ENCODE results near the gene DENND6A. TPM values are rescaled to one million over a fixed set of nuclear protein-coding genes. Genes with fewer than 3 reads are reported as not detected.
"Not testable (repeated sequence)": the region's sequence is repeated elsewhere in the genome, so short reads cannot be mapped to it uniquely, and the experiment has no call there.

The DENND6A gene
- total RNA-seq, 1 donor from 2014 or later = 29.7 TPM

GRCh38 chr3:57617739-57618138 lies 75.1 kb downstream of the DENND6A start:
- no peaks in the 10 kb centered on the region for H3K27me3 ChIP-seq (ENCODE audit: control insufficient read depth in 3 of 3, insufficient read depth in 3 of 3, low read length in 3 of 3)
- H3K4me1 ChIP-seq (ENCODE audit: control insufficient read depth in 3 of 3, insufficient read depth in 3 of 3, low read length in 3 of 3) = no peaks in the 10 kb centered on the region
- no peak overlapping the region for H3K9ac ChIP-seq (ENCODE audit: low read depth in 1 of 3, low read length in 3 of 3)
- H3K27ac ChIP-seq (ENCODE audit: low read depth, low read length) = no peak overlapping the region
- no peaks in the 10 kb centered on the region for H3K9me3 ChIP-seq (ENCODE audit: control insufficient read depth in 3 of 3, low read length in 3 of 3)
- H3K36me3 ChIP-seq (ENCODE audit: control insufficient read depth in 3 of 3, insufficient read depth in 3 of 3, low read length in 3 of 3) = peaks cover 0 to 2% (median under 1%) of the 10 kb centered on the region in 3 donors
- H3K4me3 ChIP-seq (ENCODE audit: low read length in 3 of 3) = no peak overlapping the region

DNA sequence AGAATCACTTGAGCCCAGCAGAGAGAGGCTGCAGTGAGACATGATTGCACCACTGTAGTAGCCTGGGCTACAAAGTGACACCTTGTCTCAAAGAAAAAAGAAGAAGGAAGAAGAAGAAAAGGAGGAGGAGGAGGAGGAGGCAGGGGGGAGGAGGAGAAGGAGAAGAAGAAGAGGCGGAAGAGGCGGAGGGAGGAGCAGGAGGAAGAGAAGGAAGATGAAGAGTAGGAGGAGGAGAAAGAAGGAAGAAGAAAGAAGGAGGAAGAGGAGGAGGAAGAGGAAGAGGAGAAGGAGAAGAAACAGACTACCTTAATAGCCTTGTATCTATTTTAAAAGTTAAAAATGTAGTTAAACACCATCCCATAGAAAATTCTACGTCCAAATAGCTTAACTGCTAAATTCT lies 76.6 kb downstream of the DENND6A start:
- no peaks in the 10 kb centered on the region for H3K36me3 ChIP-seq (ENCODE audit: control insufficient read depth in 3 of 3, insufficient read depth in 3 of 3, low read length in 3 of 3)
- no peaks in the 10 kb centered on the region for H3K27me3 ChIP-seq (ENCODE audit: control insufficient read depth in 3 of 3, insufficient read depth in 3 of 3, low read length in 3 of 3)
- no peak overlapping the region for H3K9ac ChIP-seq (ENCODE audit: low read depth in 1 of 3, low read length in 3 of 3)
- no peak overlapping the region for H3K4me3 ChIP-seq (ENCODE audit: low read length in 3 of 3)
- H3K4me1 ChIP-seq (ENCODE audit: control insufficient read depth in 3 of 3, insufficient read depth in 3 of 3, low read length in 3 of 3) = no peaks in the 10 kb centered on the region
- H3K27ac ChIP-seq (ENCODE audit: low read depth, low read length) = no peak overlapping the region
- no peaks in the 10 kb centered on the region for H3K9me3 ChIP-seq (ENCODE audit: control insufficient read depth in 3 of 3, low read length in 3 of 3)

- H3K36me3 ChIP-seq (ENCODE audit: control insufficient read depth in 3 of 3, insufficient read depth in 3 of 3, low read length in 3 of 3); H3K9ac ChIP-seq (ENCODE audit: low read depth in 1 of 3, low read length in 3 of 3); H3K9me3 ChIP-seq (ENCODE audit: control insufficient read depth in 3 of 3, low read length in 3 of 3); H3K27me3 ChIP-seq (ENCODE audit: control insufficient read depth in 3 of 3, insufficient read depth in 3 of 3, low read length in 3 of 3); H3K27ac ChIP-seq (ENCODE audit: low read depth, low read length); H3K4me3 ChIP-seq (ENCODE audit: low read length in 3 of 3); H3K4me1 ChIP-seq (ENCODE audit: control insufficient read depth in 3 of 3, insufficient read depth in 3 of 3, low read length in 3 of 3): not testable (repeated sequence)
These were observed 81.0 kb downstream of the DENND6A start for GRCh38 chr3:57611870-57612269.

GRCh38 chr3:57605683-57606082 lies 87.2 kb downstream of the DENND6A start:
- Histone ChIP-seq H3K27ac (ENCODE audit: low read depth, low read length) (no peak overlapping the region), H3K36me3 (ENCODE audit: control insufficient read depth in 3 of 3, insufficient read depth in 3 of 3, low read length in 3 of 3) (peaks cover 0 to 5% (median 3%) of the 10 kb centered on the region in 3 donors), H3K9ac (ENCODE audit: low read depth in 1 of 3, low read length in 3 of 3) (no peak overlapping the region), H3K27me3 (ENCODE audit: control insufficient read depth in 3 of 3, insufficient read depth in 3 of 3, low read length in 3 of 3) (no peaks in the 10 kb centered on the region), H3K4me1 (ENCODE audit: control insufficient read depth in 3 of 3, insufficient read depth in 3 of 3, low read length in 3 of 3) (no peaks in the 10 kb centered on the region), H3K4me3 (ENCODE audit: low read length in 3 of 3) (no peak overlapping the region), H3K9me3 (ENCODE audit: control insufficient read depth in 3 of 3, low read length in 3 of 3) (no peaks in the 10 kb centered on the region)

DNA sequence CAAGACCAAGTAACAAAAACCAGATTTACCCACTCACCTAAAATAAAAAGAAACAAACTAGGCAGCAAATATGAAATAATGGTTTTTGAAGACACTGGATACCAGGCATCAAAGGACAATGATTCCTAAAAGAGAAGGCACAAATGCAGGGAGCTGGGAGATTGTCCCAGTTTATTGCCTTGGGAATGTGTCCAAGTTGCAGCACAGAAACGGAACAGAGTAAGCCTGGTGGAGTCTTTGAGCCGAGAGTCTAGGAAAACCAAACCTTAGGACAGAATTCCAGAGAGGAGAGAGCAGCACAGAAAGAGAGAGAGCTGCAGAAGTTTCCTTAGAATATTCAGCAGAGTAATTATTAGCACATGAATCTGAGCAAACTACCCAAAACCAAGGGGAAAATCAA lies 87.9 kb downstream of the DENND6A start:
- H3K27me3 ChIP-seq (ENCODE audit: control insufficient read depth in 3 of 3, insufficient read depth in 3 of 3, low read length in 3 of 3) = no peaks in the 10 kb centered on the region
- peaks cover 2 to 5% (median 3%) of the 10 kb centered on the region in 3 donors for H3K36me3 ChIP-seq (ENCODE audit: control insufficient read depth in 3 of 3, insufficient read depth in 3 of 3, low read length in 3 of 3)
- H3K4me3 ChIP-seq (ENCODE audit: low read length in 3 of 3) = no peak overlapping the region
- H3K9me3 ChIP-seq (ENCODE audit: control insufficient read depth in 3 of 3, low read length in 3 of 3) = no peaks in the 10 kb centered on the region
- H3K9ac ChIP-seq (ENCODE audit: low read depth in 1 of 3, low read length in 3 of 3) = no peak overlapping the region
- no peak overlapping the region for H3K27ac ChIP-seq (ENCODE audit: low read depth, low read length)
- no peaks in the 10 kb centered on the region for H3K4me1 ChIP-seq (ENCODE audit: control insufficient read depth in 3 of 3, insufficient read depth in 3 of 3, low read length in 3 of 3)

- Histone ChIP-seq H3K9ac (ENCODE audit: low read depth in 1 of 3, low read length in 3 of 3) (no peak overlapping the region), H3K27ac (ENCODE audit: low read depth, low read length) (no peak overlapping the region), H3K27me3 (ENCODE audit: control insufficient read depth in 3 of 3, insufficient read depth in 3 of 3, low read length in 3 of 3) (no peaks in the 10 kb centered on the region), H3K4me1 (ENCODE audit: control insufficient read depth in 3 of 3, insufficient read depth in 3 of 3, low read length in 3 of 3) (peaks cover 10 to 17% (median 11%) of the 10 kb centered on the region in 3 donors), H3K9me3 (ENCODE audit: control insufficient read depth in 3 of 3, low read length in 3 of 3) (no peaks in the 10 kb centered on the region), H3K36me3 (ENCODE audit: control insufficient read depth in 3 of 3, insufficient read depth in 3 of 3, low read length in 3 of 3) (peaks cover 2 to 3% (median 3%) of the 10 kb centered on the region in 3 donors), H3K4me3 (ENCODE audit: low read length in 3 of 3) (no peak overlapping the region)
These were observed 92.7 kb downstream of the DENND6A start for GRCh38 chr3:57600195-57600594.

DNA sequence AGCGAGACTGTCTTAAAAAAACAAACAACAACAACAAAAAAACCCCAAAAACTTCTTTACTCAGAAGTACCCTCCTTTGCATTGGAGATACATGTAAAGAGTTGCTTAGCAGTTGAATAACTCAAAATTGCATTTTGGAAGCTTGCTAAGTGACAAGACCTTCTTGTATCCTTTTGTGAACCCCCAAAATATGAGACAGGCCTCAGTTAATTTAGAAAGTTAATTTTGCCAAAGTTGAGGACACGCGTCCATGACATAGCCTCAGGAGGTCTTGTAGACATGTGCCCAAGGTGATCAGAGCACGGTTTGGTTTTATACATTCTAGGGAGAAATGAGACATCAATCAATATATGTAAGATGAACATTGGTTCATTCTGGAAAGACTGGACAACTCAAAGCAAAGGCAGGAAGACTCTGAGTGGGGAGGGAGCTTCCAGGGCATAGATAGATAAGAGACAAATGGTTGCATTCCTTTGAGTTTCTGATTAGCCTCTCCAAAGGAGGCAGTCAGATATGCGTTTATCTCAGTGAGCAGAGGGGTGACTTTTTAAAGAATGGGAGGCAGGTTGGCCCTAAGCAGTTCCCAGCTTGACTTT lies 94.0 kb downstream of the DENND6A start:
- Histone ChIP-seq H3K27me3 (ENCODE audit: control insufficient read depth in 3 of 3, insufficient read depth in 3 of 3, low read length in 3 of 3) (no peaks in the 10 kb centered on the region), H3K9me3 (ENCODE audit: control insufficient read depth in 3 of 3, low read length in 3 of 3) (no peaks in the 10 kb centered on the region), H3K36me3 (ENCODE audit: control insufficient read depth in 3 of 3, insufficient read depth in 3 of 3, low read length in 3 of 3) (peaks cover 2 to 3% (median 3%) of the 10 kb centered on the region in 3 donors), H3K27ac (ENCODE audit: low read depth, low read length) (peak overlapping the region; percentile 99), H3K4me3 (ENCODE audit: low read length in 3 of 3) (peak overlapping the region; percentile 86 to 99 (median 96)), H3K4me1 (ENCODE audit: control insufficient read depth in 3 of 3, insufficient read depth in 3 of 3, low read length in 3 of 3) (peaks cover 20 to 28% (median 21%) of the 10 kb centered on the region in 3 donors), H3K9ac (ENCODE audit: low read depth in 1 of 3, low read length in 3 of 3) (peak overlapping the region in 2 of 3 donors; percentile 87 to 94)

- Histone ChIP-seq H3K27ac (ENCODE audit: low read depth, low read length) (peak within 1 kb of the TSS; percentile 99), H3K4me1 (ENCODE audit: control insufficient read depth in 3 of 3, insufficient read depth in 3 of 3, low read length in 3 of 3) (peaks cover 20 to 35% (median 21%) of the 10 kb centered on the region in 3 donors), H3K4me3 (ENCODE audit: low read length in 3 of 3) (peak within 1 kb of the TSS; percentile 89 to 99 (median 99)), H3K9ac (ENCODE audit: low read depth in 1 of 3, low read length in 3 of 3) (peak within 1 kb of the TSS; percentile 96 to 100 (median 99)), H3K9me3 (ENCODE audit: control insufficient read depth in 3 of 3, low read length in 3 of 3) (no peaks in the 10 kb centered on the region), H3K27me3 (ENCODE audit: control insufficient read depth in 3 of 3, insufficient read depth in 3 of 3, low read length in 3 of 3) (no peaks in the 10 kb centered on the region), H3K36me3 (ENCODE audit: control insufficient read depth in 3 of 3, insufficient read depth in 3 of 3, low read length in 3 of 3) (peaks cover 2 to 5% (median 3%) of the 10 kb centered on the region in 3 donors)
These were observed 95.6 kb downstream of the DENND6A start, which contains the start of gene ARF4 for GRCh38 chr3:57597127-57597923. Gene ARF4, minus strand, starts transcription at chr3:57597344. Its CDS starts 204 bp downstream, at chr3:57597140.

- Histone ChIP-seq H3K9ac (ENCODE audit: low read depth in 1 of 3, low read length in 3 of 3) (peak overlapping the region; percentile 96 to 100 (median 99)), H3K27me3 (ENCODE audit: control insufficient read depth in 3 of 3, insufficient read depth in 3 of 3, low read length in 3 of 3) (no peaks in the 10 kb centered on the region), H3K36me3 (ENCODE audit: control insufficient read depth in 3 of 3, insufficient read depth in 3 of 3, low read length in 3 of 3) (peaks cover 0 to 3% (median 2%) of the 10 kb centered on the region in 3 donors), H3K4me3 (ENCODE audit: low read length in 3 of 3) (peak overlapping the region; percentile 89 to 99 (median 99)), H3K27ac (ENCODE audit: low read depth, low read length) (peak overlapping the region; percentile 99), H3K4me1 (ENCODE audit: control insufficient read depth in 3 of 3, insufficient read depth in 3 of 3, low read length in 3 of 3) (peaks cover 21 to 35% (median 22%) of the 10 kb centered on the region in 3 donors), H3K9me3 (ENCODE audit: control insufficient read depth in 3 of 3, low read length in 3 of 3) (no peaks in the 10 kb centered on the region)
These were observed 96.3 kb downstream of the DENND6A start for GRCh38 chr3:57596495-57597126.
